Stimulated activated naive CD4-positive, alpha-beta T cell (primary cell): Measurements from ENCODE around the gene WFIKKN1.

ENCODE experiments used
- DNase-seq, 6 experiments: peaks; one replicate each; lab custom pipeline; 2025; lab: John Stamatoyannopoulos, UW

WFIKKN1 gene

DNA sequence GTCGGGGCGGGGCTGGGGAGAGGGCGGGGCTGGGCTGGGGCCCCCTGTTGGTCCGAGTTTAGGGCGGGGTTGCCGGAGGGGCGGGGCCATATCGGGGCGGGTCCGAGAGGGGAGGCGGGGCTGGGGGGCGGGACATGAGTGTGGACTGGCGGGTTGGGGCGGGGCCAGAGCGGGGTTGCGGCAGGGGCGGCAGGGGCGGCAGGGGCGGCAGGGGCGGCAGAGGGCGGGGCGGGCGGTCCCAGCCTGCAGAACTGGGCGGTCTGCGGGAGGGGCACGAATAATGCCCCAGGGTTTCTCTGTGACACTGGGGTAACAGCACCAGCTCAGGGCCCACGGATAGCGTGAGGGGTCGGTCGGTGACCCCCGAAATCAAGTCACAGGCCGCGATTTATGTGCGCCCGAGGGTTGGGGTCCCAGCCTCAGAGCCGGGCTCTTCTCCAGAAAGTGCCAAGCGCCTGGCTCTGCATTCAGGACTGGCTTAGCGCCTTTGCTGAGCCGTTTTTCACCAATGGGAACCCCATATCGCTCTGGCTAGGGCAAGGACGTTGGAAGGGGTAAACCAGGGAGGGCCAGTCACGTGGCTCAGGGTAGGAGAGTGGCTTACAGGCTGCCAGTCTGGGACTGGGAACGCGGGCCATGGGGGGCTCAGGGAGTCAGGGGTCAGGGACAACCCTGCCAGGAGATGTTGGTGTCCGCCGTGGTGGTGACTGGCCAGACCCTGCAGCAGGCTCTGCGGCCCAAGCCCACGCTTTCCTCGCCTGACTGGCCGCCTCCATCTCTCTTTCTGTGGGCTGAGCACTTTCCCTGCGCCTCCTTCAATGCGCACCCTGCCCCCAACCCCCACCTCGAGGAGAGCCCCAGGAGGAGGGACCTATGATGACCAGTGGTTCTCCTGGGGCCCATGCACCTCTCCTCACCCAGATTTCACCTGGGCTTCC is 6.6 kb downstream of the WFIKKN1 start:
- DNase-seq, result peak in 2 of 6 experiments; percentile 89 to 93

GRCh38 chr16:638034-638543 is 7.3 kb downstream of the WFIKKN1 start:
- DNase-seq, result no peak

- no peak for DNase-seq
Observed at GRCh38 chr16:638836-639235, 8.1 kb downstream of the WFIKKN1 start.

DNA sequence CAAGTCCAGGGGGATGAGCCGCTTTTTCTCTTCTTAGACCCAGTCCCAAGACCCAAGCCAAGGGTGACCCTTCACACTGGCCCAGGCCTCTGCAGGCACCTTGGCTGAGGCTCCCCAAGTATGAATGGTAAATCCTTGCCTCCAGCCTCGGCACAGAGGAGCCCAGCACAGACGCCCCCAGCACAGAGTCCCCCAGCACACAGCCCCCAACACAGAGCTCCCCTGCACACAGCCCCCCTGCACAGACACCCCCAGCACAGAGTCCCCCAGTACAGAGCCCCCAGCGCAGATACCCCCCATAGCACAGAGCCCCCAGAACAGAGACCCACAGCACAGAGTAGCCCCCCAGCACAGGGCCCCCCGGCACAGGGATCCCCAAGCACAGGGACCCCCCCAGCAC is 9.8 kb downstream of the WFIKKN1 start:
- no peak for DNase-seq

GRCh38 chr16:641326-642188 is 10.8 kb downstream of the WFIKKN1 start, which contains the start of gene MCRIP2:
Gene MCRIP2, plus strand, starts transcription at chr16:641828. Its CDS starts 164 bp downstream, at chr16:641992.
- peak in 5 of 6 experiments; percentile 27 to 57 (median 36) for DNase-seq

DNA sequence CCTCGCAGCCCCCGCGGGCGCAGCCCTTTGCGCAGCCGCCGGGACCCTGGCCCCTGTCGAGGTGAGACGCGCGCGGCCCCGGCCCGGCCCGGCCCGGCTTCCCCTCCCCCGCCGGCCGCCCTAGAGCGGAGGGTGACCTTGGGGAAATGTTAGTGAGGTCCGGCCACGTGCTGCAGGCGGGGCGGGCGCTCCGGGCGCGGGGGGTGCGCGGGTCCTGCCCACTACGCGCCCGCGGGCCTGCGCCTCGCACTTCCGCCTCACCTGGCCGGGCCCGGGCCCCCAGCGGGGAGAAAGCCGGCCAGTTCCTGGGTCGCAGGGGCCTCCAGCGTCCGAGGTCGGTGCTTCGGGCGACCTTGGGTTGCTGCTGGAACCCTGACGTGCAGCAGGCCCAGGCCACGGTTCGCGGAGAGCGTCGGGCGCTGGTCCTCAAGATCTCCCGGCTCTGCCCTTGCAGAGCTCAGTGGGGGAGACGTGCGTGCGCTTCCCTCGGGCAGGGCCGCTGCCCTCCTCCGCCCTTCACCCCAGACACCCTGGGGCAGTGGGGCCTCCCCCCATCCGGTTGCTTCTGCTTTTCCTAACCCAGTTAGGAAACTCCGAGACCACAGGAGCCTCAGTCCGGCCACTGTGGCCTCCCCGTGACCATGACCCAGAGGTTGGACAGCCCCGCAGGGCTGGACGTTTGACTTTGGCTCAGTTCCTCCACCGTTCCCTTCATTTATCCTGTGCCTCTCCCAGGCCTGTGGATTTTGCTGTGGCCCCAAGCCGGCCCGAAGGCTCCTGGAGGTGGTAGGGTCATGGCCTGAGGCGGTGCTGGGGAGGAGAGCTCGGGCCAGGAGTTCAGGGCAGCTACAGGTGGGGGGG is 11.6 kb downstream of the WFIKKN1 start:
- peak in 3 of 6 experiments; percentile 31 to 46 (median 33) for DNase-seq

- no peak for DNase-seq
Observed at GRCh38 chr16:643050-643368, 12.2 kb downstream of the WFIKKN1 start.

DNA sequence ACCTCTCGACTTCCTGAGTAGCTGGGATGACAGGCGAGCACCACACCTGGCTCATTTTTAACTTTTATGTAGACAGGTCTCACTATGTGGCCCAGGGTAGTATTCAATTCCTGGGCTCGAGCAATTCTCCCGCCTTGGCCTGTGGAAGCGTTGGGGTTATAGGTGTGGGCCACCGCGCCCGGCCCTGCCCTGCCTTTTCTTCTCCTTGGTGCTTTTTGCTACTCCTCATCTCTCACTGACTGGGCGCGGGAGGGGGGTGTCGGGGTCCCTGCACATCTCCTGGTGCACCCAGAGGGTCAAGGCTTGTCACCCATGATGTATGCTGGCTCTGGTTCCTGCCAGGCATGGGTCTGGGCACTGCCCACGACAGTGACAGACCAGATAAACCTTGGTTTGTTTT is 13.8 kb downstream of the WFIKKN1 start:
- DNase-seq, result no peak

DNA sequence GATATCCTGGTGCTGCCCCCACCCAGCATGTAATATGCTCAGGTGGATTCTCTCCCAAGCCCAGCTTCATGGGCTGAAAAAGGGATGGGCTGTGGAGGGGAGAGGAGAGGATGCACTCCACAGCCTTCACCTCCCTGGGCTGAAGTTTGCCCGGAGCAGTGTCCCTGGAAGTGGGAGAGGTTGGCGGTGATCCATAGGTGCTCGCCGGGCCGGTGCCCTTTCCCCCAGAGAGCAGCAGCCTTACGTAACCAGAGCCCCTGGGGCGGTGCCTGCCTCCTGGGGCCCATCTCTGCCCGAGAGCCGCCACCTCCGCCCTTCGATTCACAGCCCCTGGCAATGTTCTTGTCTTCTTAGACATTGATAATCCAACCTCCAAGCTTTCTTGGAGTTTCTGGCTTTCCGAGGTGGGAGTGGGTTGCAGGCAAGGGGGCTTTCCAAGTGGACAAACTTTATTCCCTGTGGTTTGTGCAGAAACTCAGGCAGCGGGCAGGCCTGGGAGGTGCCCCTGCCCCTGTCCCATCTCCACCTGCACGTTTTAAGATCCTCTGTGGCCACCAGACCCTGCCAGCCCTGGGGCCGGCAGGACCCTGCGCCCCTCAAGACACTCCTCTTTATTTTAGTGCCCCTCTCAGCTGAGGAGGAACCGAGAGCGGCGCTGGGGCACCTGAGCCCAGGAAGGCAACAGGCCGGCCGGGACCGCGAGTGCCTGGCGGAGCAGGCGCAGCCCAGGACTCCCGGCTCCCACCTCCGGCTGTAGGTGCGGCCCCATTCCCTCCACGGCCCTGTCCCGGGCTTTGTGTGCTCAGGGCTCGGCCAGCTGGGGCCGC is 15.3 kb downstream of the WFIKKN1 start:
- no peak for DNase-seq

- DNase-seq, result no peak
Observed at GRCh38 chr16:646679-647172, 15.9 kb downstream of the WFIKKN1 start.

GRCh38 chr16:647173-647902 is 16.6 kb downstream of the WFIKKN1 start:
- DNase-seq, result no peak

DNA sequence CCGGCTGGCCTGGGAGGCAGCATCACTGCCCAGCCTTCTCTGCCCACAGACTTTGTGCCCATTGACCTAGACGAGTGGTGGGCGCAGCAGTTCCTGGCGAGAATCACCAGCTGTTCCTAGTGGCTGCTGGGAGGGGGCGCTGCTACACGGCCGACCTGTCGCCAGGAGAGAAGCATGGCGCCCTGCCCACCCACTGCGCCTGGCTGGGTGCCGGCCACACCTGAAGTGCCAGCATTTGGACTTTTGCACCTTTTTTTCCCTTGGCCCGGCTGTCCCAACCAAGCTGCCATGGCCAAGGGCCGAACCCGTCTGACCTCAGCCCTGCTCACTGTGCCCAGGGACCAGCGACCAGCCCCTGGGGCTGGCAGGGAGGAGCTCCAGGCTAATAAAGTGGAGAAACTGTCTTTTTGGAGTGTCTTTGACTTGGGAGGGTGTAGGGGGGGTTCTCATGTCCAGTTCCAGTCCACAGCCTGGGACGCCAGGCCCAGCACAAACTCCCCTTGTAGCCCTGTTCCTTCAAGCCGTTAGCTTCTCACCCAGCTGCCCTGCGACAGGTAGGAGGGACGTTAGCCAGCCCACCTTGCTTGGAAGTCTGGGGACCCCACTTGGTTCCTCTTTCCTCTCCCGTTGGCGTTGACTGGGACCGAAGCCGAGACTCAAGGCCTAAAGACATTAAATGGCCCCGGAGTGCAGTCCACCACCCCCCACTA is 17.4 kb downstream of the WFIKKN1 start:
- peak in 1 of 6 experiments; percentile 19 for DNase-seq

GRCh38 chr16:648781-649589 is 18.2 kb downstream of the WFIKKN1 start, which contains the start of gene WDR90:
Gene WDR90, plus strand, starts transcription at chr16:649365. Its CDS starts 52 bp downstream, at chr16:649417.
- peak; percentile 83 to 92 (median 87) for DNase-seq

DNA sequence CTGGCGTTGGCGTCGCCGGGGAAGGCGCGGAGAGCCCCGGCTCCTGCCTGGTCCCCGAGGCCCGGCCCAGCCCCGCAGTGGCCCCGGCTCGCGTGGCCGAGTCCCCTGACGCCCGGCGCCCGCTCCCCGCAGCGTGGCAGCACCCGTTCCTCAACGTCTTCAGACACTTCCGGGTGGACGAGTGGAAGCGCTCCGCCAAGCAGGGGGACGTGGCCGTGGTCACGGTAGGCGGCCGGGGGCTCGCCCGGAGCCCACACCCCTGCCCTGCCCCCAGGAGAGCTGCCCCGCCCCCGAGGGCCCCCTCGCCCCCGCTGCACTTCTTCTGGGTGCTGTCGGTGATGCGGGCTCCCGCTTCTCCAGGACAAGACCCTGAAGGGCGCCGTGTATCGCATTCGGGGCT is 18.8 kb downstream of the WFIKKN1 start:
- DNase-seq, result no peak

- DNase-seq, result no peak
Observed at GRCh38 chr16:651844-652243, 21.1 kb downstream of the WFIKKN1 start.

GRCh38 chr16:652454-653305 is 21.9 kb downstream of the WFIKKN1 start:
- DNase-seq, result no peak

DNA sequence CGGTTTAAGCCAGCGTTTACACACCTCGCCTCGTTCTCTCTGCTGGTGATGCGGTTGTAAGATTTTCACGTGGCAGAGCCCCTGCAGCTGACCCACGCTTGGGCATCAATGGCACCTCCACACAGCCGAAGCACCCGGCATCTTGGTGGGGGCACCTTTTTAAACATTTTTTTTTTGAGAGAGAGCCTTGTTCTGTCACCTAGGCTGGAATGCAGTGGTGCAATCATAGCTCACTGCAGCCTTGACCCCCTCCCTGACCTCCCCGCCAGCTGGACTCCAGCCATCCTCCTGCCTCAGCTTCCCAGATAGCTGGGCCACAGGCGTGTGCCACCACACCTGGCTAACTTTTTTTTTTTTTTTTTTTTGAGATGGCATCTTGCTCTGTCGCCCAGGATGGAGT is 23.2 kb downstream of the WFIKKN1 start:
- DNase-seq, result no peak
